Breast epithelium (tissue), 4 donors: Measurements from ENCODE around the gene UIMC1. TPM values are rescaled to one million over a fixed set of nuclear protein-coding genes. Genes with fewer than 3 reads are reported as not detected.
"Not testable (repeated sequence)": the region's sequence is repeated elsewhere in the genome, so short reads cannot be mapped to it uniquely, and the experiment has no call there.

ENCODE experiments used
- DNase-seq, 2 donors: peaks; one replicate each; pipeline ENCODE4 v3.0.0-alpha.2; 2019; ENCODE audit warnings: low spot score in 2 of 2
- H3K27ac ChIP-seq, 2 donors: fragments of 200-600 bp; sonication (generic) in 1 of 2; one replicate each; pipeline ENCODE4 v1.5.1; 2016 to 2019; ENCODE audit warnings: mild to moderate bottlenecking in 1 of 2
- H3K27me3 ChIP-seq, 2 donors: fragments of 200-600 bp; sonication (generic) in 1 of 2; one replicate each; pipeline versions ENCODE4 v1.5.1 to v1.6.0; 2017 to 2019; ENCODE audit warnings: control low read depth in 1 of 2, mild to moderate bottlenecking in 1 of 2
- H3K36me3 ChIP-seq: fragments of 200-600 bp; one replicate; pipeline ENCODE4 v1.5.1; 2019
- H3K4me1 ChIP-seq, 2 donors: fragments of 200-600 bp; sonication (generic); one replicate each; pipeline ENCODE4 v1.5.1; 2016 to 2019; ENCODE audit warnings: control low read depth in 1 of 2
- H3K4me3 ChIP-seq, 3 donors: fragments of 200-600 bp; sonication (generic); 1 replicate in 2 of 3; 2 replicates in 1 of 3; pipeline ENCODE4 v1.5.1; 2016 to 2019; ENCODE audit warnings: mild to moderate bottlenecking in 3 of 3, moderate library complexity in 2 of 3
- H3K9me3 ChIP-seq, 2 donors: fragments of 200-600 bp; sonication (generic) in 1 of 2; one replicate each; pipeline ENCODE4 v1.5.1; 2016 to 2019; ENCODE audit warnings: control low read depth in 1 of 2
- POLR2A ChIP-seq: fragments of 450-650 bp; IDR thresholded peaks from one replicate; pipeline ENCODE4 v1.6.1; 2016; ENCODE audit warnings: antibody characterized with exemption, mild to moderate bottlenecking, moderate library complexity
- POLR2AphosphoS5 ChIP-seq, 3 donors: sonication (generic); formaldehyde crosslinking; IDR thresholded peaks; one replicate each; pipeline ENCODE4 v1.6.1; 2017; ENCODE audit warnings: antibody characterized with exemption in 3 of 3
- intact Hi-C: fragments of 100-400 bp; cut with DNase I; formaldehyde crosslinking; loops from one replicate; pipeline ENCODE4 v1.15.1; 2023; ENCODE audit warnings: low total_unique reads
- total RNA-seq, 3 donors: library from RNA; depleted of rRNA; stranded (reverse); fragments of >200 nt; gene quantifications; one replicate each; pipeline ENCODE4 v1.1.0, GENCODE V29; 2016
- TF ChIP-seq, protein P1 (sequence below), 3 donors: fragments of 450-650 bp; IDR thresholded peaks; one replicate each; pipeline ENCODE4 v1.5.1; 2016 to 2017; ENCODE audit warnings: antibody characterized with exemption in 3 of 3, mild to moderate bottlenecking in 3 of 3, moderate library complexity in 3 of 3

UIMC1 gene
- total RNA-seq, 3 donors from 2014 or later: 27.8 to 61.3 (median 53.1) TPM

DNA sequence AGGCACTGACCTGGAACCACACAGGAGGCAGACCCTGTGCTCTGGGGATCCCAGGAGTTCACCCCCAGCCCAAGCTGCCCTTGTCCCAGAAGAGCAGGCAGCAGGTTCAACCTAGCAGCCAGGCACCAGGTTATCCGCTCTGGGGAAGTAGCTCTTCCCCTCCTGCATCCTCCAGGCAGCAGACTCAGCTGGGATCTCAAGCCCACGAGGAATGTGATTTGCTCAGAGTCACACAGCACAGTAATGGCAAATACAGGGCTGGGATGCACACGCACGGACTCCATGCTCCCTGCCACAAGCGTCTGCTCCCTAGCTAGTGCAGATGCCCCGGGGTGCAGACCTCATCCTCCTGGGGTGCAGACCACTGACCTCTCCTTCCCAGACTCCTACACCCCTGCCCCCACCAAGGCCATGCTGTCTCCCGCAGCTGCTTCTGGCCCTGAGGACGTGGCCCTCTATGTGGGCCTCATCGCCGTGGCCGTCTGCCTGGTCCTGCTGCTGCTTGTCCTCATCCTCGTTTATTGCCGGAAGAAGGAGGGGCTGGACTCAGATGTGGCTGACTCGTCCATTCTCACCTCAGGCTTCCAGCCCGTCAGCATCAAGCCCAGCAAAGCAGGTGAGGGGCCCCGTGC is 132.9 kb downstream of the UIMC1 start:
- intact Hi-C loops: no loop called here
- no peak overlapping the region for H3K4me3 ChIP-seq
- TF ChIP-seq POLR2A: no peak
- TF ChIP-seq POLR2AphosphoS5 (IDR thresholded peaks at IDR 0.05): no peak
- TF ChIP-seq, protein P1, sequence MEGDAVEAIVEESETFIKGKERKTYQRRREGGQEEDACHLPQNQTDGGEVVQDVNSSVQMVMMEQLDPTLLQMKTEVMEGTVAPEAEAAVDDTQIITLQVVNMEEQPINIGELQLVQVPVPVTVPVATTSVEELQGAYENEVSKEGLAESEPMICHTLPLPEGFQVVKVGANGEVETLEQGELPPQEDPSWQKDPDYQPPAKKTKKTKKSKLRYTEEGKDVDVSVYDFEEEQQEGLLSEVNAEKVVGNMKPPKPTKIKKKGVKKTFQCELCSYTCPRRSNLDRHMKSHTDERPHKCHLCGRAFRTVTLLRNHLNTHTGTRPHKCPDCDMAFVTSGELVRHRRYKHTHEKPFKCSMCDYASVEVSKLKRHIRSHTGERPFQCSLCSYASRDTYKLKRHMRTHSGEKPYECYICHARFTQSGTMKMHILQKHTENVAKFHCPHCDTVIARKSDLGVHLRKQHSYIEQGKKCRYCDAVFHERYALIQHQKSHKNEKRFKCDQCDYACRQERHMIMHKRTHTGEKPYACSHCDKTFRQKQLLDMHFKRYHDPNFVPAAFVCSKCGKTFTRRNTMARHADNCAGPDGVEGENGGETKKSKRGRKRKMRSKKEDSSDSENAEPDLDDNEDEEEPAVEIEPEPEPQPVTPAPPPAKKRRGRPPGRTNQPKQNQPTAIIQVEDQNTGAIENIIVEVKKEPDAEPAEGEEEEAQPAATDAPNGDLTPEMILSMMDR (IDR thresholded peaks at IDR 0.05): no peak

DNA sequence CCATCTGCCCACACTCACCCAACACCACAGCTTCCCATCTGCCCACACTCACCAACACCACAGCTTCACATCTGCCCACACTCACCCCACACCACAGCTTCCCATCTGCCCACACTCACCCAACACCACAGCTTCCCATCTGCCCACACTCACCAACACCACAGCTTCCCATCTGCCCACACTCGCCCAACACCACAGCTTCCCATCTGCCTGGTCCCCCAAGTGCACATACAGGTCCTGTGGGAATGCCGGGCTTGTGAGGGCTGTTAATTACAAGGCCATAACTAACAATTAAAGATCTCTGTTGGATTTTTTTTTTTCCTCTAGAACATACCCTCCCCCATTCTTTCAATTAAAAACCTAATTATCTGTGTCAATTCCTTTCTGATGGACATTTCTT is 133.6 kb downstream of the UIMC1 start:
- H3K9me3 ChIP-seq, H3K4me3 ChIP-seq, H3K27ac ChIP-seq, intact Hi-C loops, DNase-seq, H3K36me3 ChIP-seq, H3K4me1 ChIP-seq: not testable (repeated sequence)
- H3K27me3 ChIP-seq: peaks cover 0 to 40% of the 10 kb centered on the region in 2 donors

More for the DNA sequence above, 132.9 kb downstream of the UIMC1 start:
- H3K36me3 ChIP-seq: no peaks in the 10 kb centered on the region
- no peak overlapping the region for H3K27ac ChIP-seq
- peaks cover 0 to 40% of the 10 kb centered on the region in 2 donors for H3K27me3 ChIP-seq
- H3K4me1 ChIP-seq: no peaks in the 10 kb centered on the region
- no peak for DNase-seq
- H3K9me3 ChIP-seq: no peaks in the 10 kb centered on the region

DNA sequence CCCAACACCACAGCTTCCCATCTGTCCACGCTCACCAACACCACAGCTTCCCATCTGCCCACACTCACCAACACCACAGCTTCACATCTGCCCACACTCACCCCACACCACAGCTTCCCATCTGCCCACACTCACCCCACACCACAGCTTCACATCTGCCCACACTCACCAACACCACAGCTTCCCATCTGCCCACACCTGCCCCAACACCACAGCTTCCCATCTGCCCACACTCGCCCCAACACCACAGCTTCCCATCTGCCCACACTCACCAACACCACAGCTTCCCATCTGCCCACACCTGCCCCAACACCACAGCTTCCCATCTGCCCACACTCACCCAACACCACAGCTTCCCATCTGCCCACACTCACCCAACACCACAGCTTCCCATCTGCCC is 134.0 kb downstream of the UIMC1 start:
- H3K36me3 ChIP-seq, H3K4me1 ChIP-seq, DNase-seq, intact Hi-C loops, H3K4me3 ChIP-seq, H3K27ac ChIP-seq, H3K9me3 ChIP-seq: not testable (repeated sequence)
- H3K27me3 ChIP-seq: peaks cover 0 to 39% of the 10 kb centered on the region in 2 donors

DNA sequence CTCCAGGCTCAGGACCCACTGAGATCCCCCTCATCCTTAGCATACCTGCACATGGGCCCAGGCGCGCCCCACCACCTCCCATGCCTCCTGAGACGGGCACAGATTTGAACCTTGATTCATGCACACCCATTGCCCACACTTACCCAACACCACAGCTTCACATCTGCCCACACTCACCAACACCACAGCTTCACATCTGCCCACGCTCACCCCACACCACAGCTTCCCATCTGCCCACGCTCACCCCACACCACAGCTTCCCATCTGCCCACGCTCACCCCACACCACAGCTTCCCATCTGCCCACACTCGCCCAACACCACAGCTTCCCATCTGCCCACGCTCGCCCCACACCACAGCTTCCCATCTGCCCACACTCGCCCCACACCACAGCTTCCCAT is 135.9 kb downstream of the UIMC1 start:
- H3K4me3 ChIP-seq, H3K4me1 ChIP-seq, H3K36me3 ChIP-seq, intact Hi-C loops, DNase-seq, H3K27ac ChIP-seq, H3K9me3 ChIP-seq: not testable (repeated sequence)
- peaks cover 0 to 39% of the 10 kb centered on the region in 2 donors for H3K27me3 ChIP-seq

DNA sequence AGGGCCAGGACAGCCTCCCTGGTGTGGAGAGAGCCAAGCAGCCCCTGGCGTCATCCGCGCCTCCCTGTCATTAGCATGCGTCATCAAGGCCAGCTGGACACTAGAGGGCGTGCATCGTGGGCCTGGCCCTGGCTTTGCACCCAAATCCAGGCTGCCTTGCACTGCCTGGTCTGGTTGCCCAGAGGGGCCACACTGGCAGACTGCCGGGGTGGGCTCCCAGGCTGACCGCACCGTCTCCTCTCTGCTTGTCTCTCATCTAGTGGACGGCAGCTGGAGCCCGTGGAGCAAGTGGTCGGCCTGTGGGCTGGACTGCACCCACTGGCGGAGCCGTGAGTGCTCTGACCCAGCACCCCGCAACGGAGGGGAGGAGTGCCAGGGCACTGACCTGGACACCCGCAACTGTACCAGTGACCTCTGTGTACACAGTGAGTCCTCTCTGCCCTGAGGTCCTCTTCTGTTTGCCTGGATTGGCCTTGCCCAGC is 136.4 kb downstream of the UIMC1 start:
- H3K9me3 ChIP-seq: no peaks in the 10 kb centered on the region
- no peak for TF ChIP-seq POLR2A
- TF ChIP-seq, protein P1 (IDR thresholded peaks at IDR 0.05): no peak
- no peak for TF ChIP-seq POLR2AphosphoS5 (IDR thresholded peaks at IDR 0.05)
- no peaks in the 10 kb centered on the region for H3K36me3 ChIP-seq
- peaks cover 0 to 40% of the 10 kb centered on the region in 2 donors for H3K27me3 ChIP-seq
- H3K4me1 ChIP-seq: no peaks in the 10 kb centered on the region
- H3K27ac ChIP-seq: no peak overlapping the region
- H3K4me3 ChIP-seq: no peak overlapping the region
- intact Hi-C loops: no loop called here
- no peak for DNase-seq

DNA sequence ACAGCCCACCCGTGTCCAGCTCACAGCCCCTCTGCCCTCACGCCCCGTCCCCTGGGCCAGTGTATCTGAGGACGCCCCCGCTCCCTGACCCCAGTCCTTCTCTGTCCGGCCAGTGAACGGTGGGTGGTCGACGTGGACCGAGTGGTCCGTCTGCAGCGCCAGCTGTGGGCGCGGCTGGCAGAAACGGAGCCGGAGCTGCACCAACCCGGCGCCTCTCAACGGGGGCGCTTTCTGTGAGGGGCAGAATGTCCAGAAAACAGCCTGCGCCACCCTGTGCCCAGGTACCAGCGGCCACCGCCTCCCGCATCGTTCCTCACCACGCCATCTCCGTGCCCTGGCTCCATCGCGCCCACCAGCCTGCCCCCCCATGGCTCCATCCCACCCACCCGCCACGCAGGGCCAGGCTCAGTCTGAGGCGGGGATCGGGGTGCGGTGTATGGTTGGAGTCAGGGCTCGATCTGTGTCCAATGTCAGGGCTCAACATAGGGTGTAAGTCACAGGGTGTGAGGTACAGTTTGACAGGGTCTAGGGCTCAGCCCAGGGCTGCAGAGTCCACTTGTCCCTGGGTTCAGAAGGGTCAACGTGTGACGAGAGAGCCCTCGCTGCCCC is 137.0 kb downstream of the UIMC1 start:
- H3K9me3 ChIP-seq: no peaks in the 10 kb centered on the region
- TF ChIP-seq, protein P1 (IDR thresholded peaks at IDR 0.05): no peak
- TF ChIP-seq POLR2AphosphoS5 (IDR thresholded peaks at IDR 0.05) (no peak), POLR2A (no peak)
- H3K27me3 ChIP-seq: peaks cover 0 to 45% of the 10 kb centered on the region in 2 donors
- DNase-seq: no peak
- no peaks in the 10 kb centered on the region for H3K4me1 ChIP-seq
- intact Hi-C loops: no loop called here
- no peaks in the 10 kb centered on the region for H3K36me3 ChIP-seq
- H3K27ac ChIP-seq: no peak overlapping the region
- no peak overlapping the region for H3K4me3 ChIP-seq
